T-helper 1 cell treated with Interleukin-12 subunit alpha and Interleukin-12 subunit beta and Interleukin-4 antibody, amounts not matched to agents 30 ng/mL and 1 ng/mL, for 36 hours (primary cell): Measurements from ENCODE around the gene UBL7. TPM values are rescaled to one million over a fixed set of nuclear protein-coding genes. Genes with fewer than 3 reads are reported as not detected.

Source experiments
- intact Hi-C: fragments of 100-400 bp; cut with micrococcal nuclease; formaldehyde crosslinking; loops from one replicate; pipeline ENCODE4 v1.15.1; 2024
- total RNA-seq: library from RNA; stranded (reverse); gene quantifications from 2 replicates; pipeline ENCODE4 v1.2.3, GENCODE V29; 2022

UBL7 gene
- total RNA-seq, 1 donor from 2014 or later = 43.0 TPM

GRCh38 chr15:74396445-74397238 lies 64.3 kb downstream of the UBL7 start:
- intact Hi-C loops = no loop called here

GRCh38 chr15:74396146-74396438 lies 64.9 kb downstream of the UBL7 start:
- intact Hi-C loops = no loop called here

Other genes with a start within 250 kb of the UBL7 start
- gene CCDC33, start 224.8 kb downstream of the UBL7 start, total RNA-seq = not detected in 2 replicates
- gene CYP11A1, start 93.5 kb downstream of the UBL7 start, total RNA-seq = not detected in 2 replicates
- 27.7 and 30.5 TPM in 2 replicates for gene SEMA7A, start 27.2 kb downstream of the UBL7 start, total RNA-seq
- gene ARID3B, start 80.1 kb upstream of the UBL7 start, total RNA-seq = 46.7 and 47.2 TPM in 2 replicates
- gene CLK3, start 154.7 kb upstream of the UBL7 start, total RNA-seq = 102 and 109 TPM in 2 replicates
- gene EDC3, start 234.9 kb upstream of the UBL7 start, total RNA-seq = 41.7 and 51.2 TPM in 2 replicates